Measurements from ENCODE around the gene XBP1. TPM values are rescaled to one million over a fixed set of nuclear protein-coding genes. Genes with fewer than 3 reads are reported as not detected.

XBP1 gene
- total and polyA plus RNA-seq, 10 of the 15 experiments (the other 5 are each of a cell fraction or from before 2014, with no cell fraction given), result 44.5 to 313 (median 149) TPM

GRCh38 chr22:28817064-28817463 lies 16.7 kb upstream of the XBP1 start:
- Histone ChIP-seq H2AFZ (ENCODE audit: control insufficient read depth, low read depth, low read length) (no peak overlapping the region), H3K9me3 (replicated peaks; ENCODE audit: control insufficient read depth, insufficient read depth, low read length) (no peaks in the 10 kb centered on the region), H3K79me2 (ENCODE audit: control insufficient read depth, insufficient read depth, low read length) (peaks cover 1% of the 10 kb centered on the region; the same call in 1 of the 2 replicates), H3K4me3 (no peak overlapping the region), H3K9ac (ENCODE audit: control insufficient read depth, insufficient read depth, low read length) (no peak overlapping the region), H3K36me3 (ENCODE audit: control insufficient read depth in 2 of 2, insufficient read depth in 2 of 2, low read length in 1 of 2) (no peaks in the 10 kb centered on the region), H3K27me3 (replicated peaks in 1 of 2; ENCODE audit: control insufficient read depth in 2 of 2, insufficient read depth in 2 of 2, low read length in 1 of 2) (no peaks in the 10 kb centered on the region), H4K20me1 (ENCODE audit: control insufficient read depth, insufficient read depth) (no peaks in the 10 kb centered on the region), H3K27ac (ENCODE audit: control insufficient read depth, insufficient read depth) (no peak overlapping the region), H3K4me1 (ENCODE audit: control insufficient read depth, insufficient read depth, low read length) (peaks cover 38% of the 10 kb centered on the region), H3K4me2 (ENCODE audit: control insufficient read depth, insufficient read depth) (no peak overlapping the region)
- no peak for TF ChIP-seq ASH2L (IDR thresholded peaks at IDR 0.05; ENCODE audit: borderline replicate concordance, low read depth)
- TF ChIP-seq E2F4 (IDR thresholded peaks at IDR 0.05; ENCODE audit: low read depth, low read length), result no peak
- no peak for TF ChIP-seq NR2F1 (conservative IDR thresholded peaks at IDR 0.05)
- TF ChIP-seq PBX3 (IDR thresholded peaks at IDR 0.05; ENCODE audit: insufficient replicate concordance, low read depth, low read length), result no peak
- no peak for TF ChIP-seq BCLAF1 (IDR thresholded peaks at IDR 0.05)
- TF ChIP-seq CHD4 (IDR thresholded peaks at IDR 0.05), result no peak
- TF ChIP-seq ZNF384 (IDR thresholded peaks at IDR 0.05; ENCODE audit: borderline replicate concordance, low read depth, low read length), result no peak
- no peak for TF ChIP-seq HDAC6 (IDR thresholded peaks at IDR 0.05; ENCODE audit: unreplicated experiment)
- TF ChIP-seq PAX5 (IDR thresholded peaks at IDR 0.05; ENCODE audit: borderline replicate concordance, low read depth, low read length), result no peak
- no peak for TF ChIP-seq POLR2A (IDR thresholded peaks at IDR 0.05; ENCODE audit: low read depth, low read length)
- no peak for TF ChIP-seq ATF3 (IDR thresholded peaks at IDR 0.05; ENCODE audit: borderline replicate concordance, extremely low read depth, low read depth, low read length)
- TF ChIP-seq TAF1 (IDR thresholded peaks at IDR 0.05; ENCODE audit: borderline replicate concordance, low read depth, low read length), result no peak
- TF ChIP-seq JUNB (IDR thresholded peaks at IDR 0.05), result no peak
- no peak for TF ChIP-seq CBFB (IDR thresholded peaks at IDR 0.05; ENCODE audit: low read depth)
- no peak for TF ChIP-seq EP300 (IDR thresholded peaks at IDR 0.05; ENCODE audit: borderline replicate concordance in 1 of 2, control insufficient read depth in 1 of 2, low read depth in 2 of 2, low read length in 2 of 2)
- no peak for TF ChIP-seq CREB1 (IDR thresholded peaks at IDR 0.05; ENCODE audit: low read depth)
- ChIA-PET CTCF (interaction anchor here (1.2 to 4.3 kb wide), 3 partner anchors 12 to 223 kb away, joined by 7 to 30 read pairs (median 13); no protein-coding TSS in a partner anchor), SMC1A (ENCODE audit: uncharacterized antibody, unreplicated experiment) (interaction anchor here (3.2 to 6.8 kb wide), 3 partner anchors 9 to 28 kb away, joined by 16 to 130 read pairs (median 52); partner anchors contain the start of gene XBP1), RAD21 (ENCODE audit: unreplicated experiment) (interaction anchor here (0.7 to 4.4 kb wide), 3 partner anchors 16 to 175 kb away, joined by 3 to 58 read pairs (median 3); partner anchors contain the start of gene XBP1), POLR2A (interaction anchor here (0.6 to 4.2 kb wide), 5 partner anchors 16 to 353 kb away, joined by 3 to 64 read pairs (median 5); partner anchors contain the start of gene XBP1)
- intact Hi-C loops (cut with micrococcal nuclease; ENCODE audit: unreplicated experiment) (no loop called here), in situ Hi-C loops (cut with MboI) (no loop called here)
- no peak for ATAC-seq
- WGBS (ENCODE audit: insufficient coverage, insufficient replicate concordance, low lambda C conversion rate, missing lambda C conversion rate), result 100% methylated on average over 1 of the region's 2 CpGs
- no TSS peak for BruUV-seq (replicated peaks)
- no peak for FAIRE-seq
- no peak for DNase-seq (ENCODE audit: low read depth, low spot score)

Measured in GM12878 (cell line).